Activated CD8-positive, alpha-beta memory T cell treated with anti-CD3 and anti-CD28 coated beads for 36 hours (primary cell): ENCODE results near the gene GNGT2. TPM values are rescaled to one million over a fixed set of nuclear protein-coding genes. Genes with fewer than 3 reads are reported as not detected.

Experiments
- CTCF ChIA-PET: fragments of 350-600 bp; sonication (Branson Sonifier 250); formaldehyde crosslinking; loops from one replicate; lab custom pipeline; 2021; ENCODE audit warnings: antibody characterized with exemption; lab: Charles Lee
- POLR2A ChIA-PET: fragments of 350-600 bp; sonication (Branson Sonifier 250); formaldehyde crosslinking; loops from one replicate; lab custom pipeline; 2021; ENCODE audit warnings: antibody characterized with exemption; lab: Charles Lee
- total RNA-seq, 2 experiments: library from RNA; stranded (reverse); gene quantifications; one replicate each; pipeline ENCODE4 v1.2.3, GENCODE V29; 2021

Gene GNGT2
- total RNA-seq, 2 experiments from 2014 or later = 25.7 to 26.2 TPM

DNA sequence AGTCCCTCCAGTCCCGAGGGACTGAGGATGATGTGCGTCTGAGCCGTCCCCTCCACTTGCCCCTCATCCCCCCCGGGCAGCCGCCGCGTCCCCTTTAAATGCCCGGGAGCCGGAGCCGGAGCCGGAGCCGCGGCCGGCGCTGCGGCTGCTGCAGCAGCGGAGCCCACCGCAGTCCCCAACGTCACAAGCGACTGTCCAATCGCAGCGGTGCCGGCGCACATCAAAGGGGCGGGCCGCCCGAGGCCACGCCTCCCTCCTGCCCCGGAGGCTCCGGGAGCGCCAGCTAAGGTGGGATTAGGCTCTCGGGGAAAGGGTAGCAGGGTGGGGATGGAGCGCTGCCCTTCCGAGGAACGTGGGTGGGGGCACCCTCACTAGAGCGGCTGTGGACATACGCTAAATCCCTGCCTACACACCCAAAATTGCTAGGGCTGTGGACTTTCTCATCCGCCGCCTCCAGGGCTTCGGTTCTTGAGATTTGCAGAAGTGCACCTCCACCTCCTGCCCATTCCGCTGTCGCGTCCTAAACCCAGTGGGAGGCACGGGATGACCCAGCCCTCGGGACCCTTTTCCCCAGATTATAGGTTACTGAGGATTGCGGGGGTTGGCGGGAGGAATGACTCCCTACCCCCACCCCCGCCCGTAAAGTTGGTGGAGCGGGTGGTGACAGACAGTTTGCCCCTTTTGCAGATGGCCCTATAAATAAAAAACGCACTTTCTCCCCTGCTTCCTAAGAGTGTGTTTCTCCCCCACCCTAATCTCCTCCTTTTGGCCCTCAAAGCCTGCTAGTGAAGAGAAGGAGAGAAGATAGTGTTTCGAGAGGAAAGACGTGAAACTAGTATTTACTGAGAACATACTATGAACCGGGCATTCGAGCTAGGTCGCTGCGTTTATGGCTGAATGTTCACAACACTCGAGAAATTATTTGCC, 20.5 kb upstream of the GNGT2 start, which contains the start of gene PHOSPHO1:
Gene PHOSPHO1 (minus strand): TSS at position 152 of the 927 bp plus-strand sequence. CDS start 4,096 bp downstream, outside the sequence.
- ChIA-PET POLR2A (no interaction called here), CTCF (interaction anchor here (0.7 to 9.8 kb wide), 6 partner anchors 12 to 169 kb away, joined by 3 to 62 read pairs (median 4); no protein-coding TSS in a partner anchor)

- POLR2A ChIA-PET = interaction anchor here (1.0 to 1.2 kb wide), 2 partner anchors 20 to 38 kb away, joined by 3 to 5 read pairs; partner anchors contain the start of genes ABI3 and GNGT2
Observed at GRCh38 chr17:49229805-49230600, 19.6 kb upstream of the GNGT2 start.

DNA sequence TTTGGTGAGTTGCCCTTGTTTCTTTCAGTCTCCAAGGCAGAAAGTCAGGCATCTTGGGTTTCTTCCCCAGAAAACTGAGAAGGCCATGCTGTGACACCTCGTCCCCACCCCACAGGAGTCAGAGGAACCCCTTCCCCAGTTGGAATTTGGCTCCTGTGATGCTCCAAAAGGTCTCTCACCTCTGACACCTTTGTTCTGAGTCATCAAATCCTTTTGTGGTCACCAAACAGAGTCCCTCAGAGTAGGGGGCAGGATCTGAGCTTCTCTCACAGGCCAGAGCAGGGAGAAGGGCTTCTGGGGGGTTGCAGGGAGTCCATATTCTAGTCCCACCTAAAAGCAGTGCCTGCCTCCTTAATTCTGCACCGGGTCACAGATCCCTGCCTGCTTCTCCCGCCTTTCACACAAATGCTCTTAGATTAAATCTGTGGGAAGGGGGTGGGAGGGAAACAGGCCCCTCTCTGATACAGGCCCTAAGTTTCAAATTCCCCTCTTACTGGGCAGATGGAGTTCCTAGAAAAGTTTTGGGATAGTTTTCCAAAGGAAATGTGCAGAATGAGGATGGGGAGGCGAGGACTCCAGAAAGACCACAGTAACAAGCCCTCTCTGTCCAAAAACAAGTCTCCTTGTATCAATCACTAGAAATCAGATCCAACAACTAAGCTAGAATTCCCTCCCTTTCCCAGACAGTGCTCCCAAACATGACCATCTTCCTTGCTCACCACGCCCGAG, 18.9 kb upstream of the GNGT2 start:
- ChIA-PET POLR2A (interaction anchor here (1.0 to 1.2 kb wide), 2 partner anchors 19 to 37 kb away, joined by 3 to 5 read pairs; partner anchors contain the start of genes ABI3 and GNGT2), CTCF (interaction anchor here (0.6 to 9.8 kb wide), 8 partner anchors 11 to 128 kb away, joined by 3 to 62 read pairs (median 4); no protein-coding TSS in a partner anchor)

More at GRCh38 chr17:49229805-49230600, 19.6 kb upstream of the GNGT2 start:
- CTCF ChIA-PET = interaction anchor here (0.7 to 9.8 kb wide), 7 partner anchors 11 to 54 kb away, joined by 3 to 62 read pairs (median 4); no protein-coding TSS in a partner anchor

- ChIA-PET CTCF (interaction anchor here (0.6 to 9.8 kb wide), 16 partner anchors 9 to 275 kb away, joined by 3 to 62 read pairs (median 4); partner anchors contain the start of genes ABI3 and GNGT2), POLR2A (interaction anchor here (1.1 kb wide), 1 partner anchor 17 kb away, joined by 3 read pairs; the partner anchor contains the start of genes ABI3 and GNGT2)
Observed at GRCh38 chr17:49227436-49228261, 17.3 kb upstream of the GNGT2 start.

DNA sequence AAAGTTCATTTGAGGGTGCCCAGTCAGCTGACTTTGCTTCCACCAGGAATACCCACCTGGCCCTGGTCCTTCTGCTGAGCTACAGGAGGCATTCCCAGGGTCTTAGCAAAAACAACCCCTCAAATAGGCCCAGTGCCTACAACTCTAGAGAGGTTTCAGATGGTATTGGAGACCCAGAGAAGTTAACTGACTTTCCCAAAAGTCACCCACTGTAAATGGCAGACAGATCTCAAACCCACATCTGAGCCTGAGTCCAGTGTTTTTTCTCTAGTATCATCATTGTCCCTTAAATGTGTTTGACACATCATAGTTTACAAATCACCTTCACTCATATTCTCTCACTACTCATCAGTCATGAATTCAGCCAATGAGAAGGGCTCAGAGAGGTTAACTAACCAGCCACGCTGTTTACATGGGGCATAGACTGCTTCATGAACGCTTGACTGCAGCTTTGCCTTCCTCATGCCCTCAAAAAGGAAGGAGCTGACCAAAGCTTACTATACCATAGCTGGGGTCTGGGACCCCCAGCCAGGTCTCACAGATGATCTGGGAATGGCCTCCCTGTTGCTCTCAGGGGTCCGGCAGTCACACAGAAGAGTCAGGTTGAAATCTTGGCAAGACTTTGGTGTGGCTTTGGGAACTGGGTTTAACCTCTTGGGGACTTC, 16.5 kb upstream of the GNGT2 start:
- POLR2A ChIA-PET = interaction anchor here (1.1 kb wide), 1 partner anchor 37 kb away, joined by 3 read pairs; no protein-coding TSS in a partner anchor
- CTCF ChIA-PET = interaction anchor here (0.6 to 9.8 kb wide), 14 partner anchors 8 to 238 kb away, joined by 3 to 62 read pairs (median 4); partner anchors contain the start of genes ABI3 and GNGT2

GRCh38 chr17:49225554-49226236, 15.3 kb upstream of the GNGT2 start:
- POLR2A ChIA-PET = interaction anchor here (0.7 to 1.1 kb wide), 2 partner anchors 34 to 35 kb away, joined by 3 read pairs; no protein-coding TSS in a partner anchor

GRCh38 chr17:49224997-49225337, 14.6 kb upstream of the GNGT2 start:
- ChIA-PET CTCF (interaction anchor here (1.3 to 9.8 kb wide), 4 partner anchors 12 to 45 kb away, joined by 6 to 62 read pairs (median 32); no protein-coding TSS in a partner anchor), POLR2A (interaction anchor here (0.7 to 1.2 kb wide), 3 partner anchors 16 to 33 kb away, joined by 3 to 7 read pairs (median 6); no protein-coding TSS in a partner anchor)

More at GRCh38 chr17:49225554-49226236, 15.3 kb upstream of the GNGT2 start:
- CTCF ChIA-PET = interaction anchor here (1.0 to 9.8 kb wide), 4 partner anchors 13 to 45 kb away, joined by 3 to 62 read pairs (median 29); no protein-coding TSS in a partner anchor

GRCh38 chr17:49224198-49224996, 14.0 kb upstream of the GNGT2 start:
- POLR2A ChIA-PET = interaction anchor here (0.5 to 1.2 kb wide), 5 partner anchors 9 to 1548 kb away, joined by 3 to 7 read pairs (median 4); no protein-coding TSS in a partner anchor
- CTCF ChIA-PET = interaction anchor here (0.8 to 9.8 kb wide), 8 partner anchors 9 to 171 kb away, joined by 3 to 62 read pairs (median 5); no protein-coding TSS in a partner anchor

GRCh38 chr17:49223517-49224197, 13.3 kb upstream of the GNGT2 start:
- ChIA-PET POLR2A (interaction anchor here (0.5 to 1.2 kb wide), 5 partner anchors 9 to 1547 kb away, joined by 3 to 7 read pairs (median 4); no protein-coding TSS in a partner anchor), CTCF (interaction anchor here (0.8 to 9.8 kb wide), 8 partner anchors 9 to 172 kb away, joined by 3 to 62 read pairs (median 5); no protein-coding TSS in a partner anchor)

- ChIA-PET POLR2A (no interaction called here), CTCF (interaction anchor here (0.7 to 9.8 kb wide), 5 partner anchors 11 to 145 kb away, joined by 3 to 62 read pairs (median 5); no protein-coding TSS in a partner anchor)
Observed at GRCh38 chr17:49223168-49223516, 12.8 kb upstream of the GNGT2 start.

DNA sequence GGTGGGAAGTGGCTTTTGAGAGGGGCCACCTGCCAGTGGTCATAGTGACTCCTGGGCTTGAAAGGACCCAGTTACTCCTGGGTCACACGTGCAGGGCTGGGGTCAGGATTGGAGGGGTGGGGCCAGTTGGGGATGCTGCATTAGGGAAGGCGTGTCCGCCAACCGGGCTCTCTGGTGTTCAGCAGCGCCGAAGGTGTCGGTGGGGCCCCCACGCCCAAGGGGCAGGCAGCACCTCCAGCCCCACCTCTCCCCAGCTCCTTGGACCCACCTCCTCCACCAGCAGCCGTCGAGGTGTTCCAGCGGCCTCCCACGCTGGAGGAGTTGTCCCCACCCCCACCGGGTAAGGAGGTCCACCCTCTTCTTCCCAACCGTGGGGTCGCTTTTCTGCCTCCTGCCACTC, 9.6 kb upstream of the GNGT2 start:
- ChIA-PET POLR2A (no interaction called here), CTCF (interaction anchor here (1.9 kb wide), 1 partner anchor 39 kb away, joined by 4 read pairs; no protein-coding TSS in a partner anchor)

DNA sequence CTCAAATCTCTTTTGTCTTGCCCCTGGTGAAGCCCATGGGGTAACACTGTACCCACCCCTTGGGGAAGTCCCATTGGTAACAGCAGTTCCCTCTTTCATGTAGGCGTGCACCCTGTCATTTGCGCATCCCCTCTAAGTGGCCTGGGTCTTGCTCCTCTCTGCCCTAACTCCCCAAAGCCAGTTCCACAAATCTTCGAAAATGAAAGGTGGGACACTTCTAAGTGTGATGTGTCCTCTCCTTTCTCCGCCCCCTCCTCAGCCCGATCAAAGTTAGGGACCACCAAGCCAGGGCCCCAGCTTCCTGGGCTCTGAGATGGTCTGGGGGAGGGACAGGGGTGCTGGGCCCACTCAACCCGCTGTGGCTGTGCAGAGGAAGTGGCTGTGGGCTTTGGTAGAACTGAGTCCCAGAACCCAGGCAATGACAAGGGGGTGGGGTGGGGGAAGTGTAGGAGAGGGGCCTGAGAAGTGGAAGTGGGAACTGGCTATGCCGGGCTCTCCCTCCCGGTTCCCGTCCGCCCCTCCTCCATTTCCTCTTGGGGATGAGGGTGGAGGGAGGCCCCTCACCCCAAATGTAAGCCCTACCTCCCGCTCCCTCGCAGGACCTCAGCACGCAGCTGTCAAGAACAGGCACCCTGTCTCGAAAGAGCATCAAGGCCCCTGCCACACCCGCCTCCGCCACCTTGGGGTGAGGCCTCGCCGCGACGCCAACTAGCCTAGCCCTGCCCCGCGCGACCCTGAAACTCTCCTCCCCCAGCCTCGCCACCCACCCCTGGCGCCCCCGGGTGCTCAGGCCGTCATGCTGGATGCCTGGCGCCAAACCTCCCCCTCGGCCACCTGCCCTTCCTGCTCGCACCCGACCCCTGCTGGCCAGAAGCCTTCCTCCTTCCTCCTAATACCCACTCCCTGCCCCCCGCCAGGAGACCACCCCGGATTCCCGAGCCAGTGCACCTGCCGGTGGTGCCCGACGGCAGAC, 8.9 kb upstream of the GNGT2 start:
- CTCF ChIA-PET = interaction anchor here (0.7 to 2.5 kb wide), 6 partner anchors 8 to 38 kb away, joined by 3 to 14 read pairs (median 4); partner anchors contain the start of gene PHOSPHO1
- POLR2A ChIA-PET = interaction anchor here (0.6 to 2.1 kb wide), 5 partner anchors 10 to 519 kb away, joined by 3 to 17 read pairs (median 5); partner anchors contain the start of genes ABI3 and GNGT2
